Activated CD8-positive, alpha-beta T cell treated with anti-CD3 and anti-CD28 coated beads for 36 hours (primary cell): ENCODE measurements around the gene GET3. TPM values are rescaled to one million over a fixed set of nuclear protein-coding genes. Genes with fewer than 3 reads are reported as not detected.
A peak's percentile ranks its signal among the peaks of the same experiment; 100 is the strongest.

ENCODE experiments used
- ATAC-seq: fragments of 200-7000 bp; cut with Tn5 transposase; one replicate; pipeline ENCODE4 v1.10.0; 2021; ENCODE audit warnings: mild to moderate bottlenecking, moderate library complexity
- CTCF ChIA-PET: fragments of 350-600 bp; sonication (Branson Sonifier 250); formaldehyde crosslinking; loops from one replicate; lab custom pipeline; 2021; ENCODE audit warnings: antibody characterized with exemption; lab: Charles Lee
- POLR2A ChIA-PET: fragments of 350-600 bp; sonication (Branson Sonifier 250); formaldehyde crosslinking; loops from one replicate; lab custom pipeline; 2021; ENCODE audit warnings: antibody characterized with exemption; lab: Charles Lee
- DNase-seq: peaks from one replicate; pipeline ENCODE4 v3.0.0-alpha.2; 2020
- H3K27ac Mint-ChIP-seq: one replicate; pipeline ENCODE4 v1.8.0; 2021; ENCODE audit warnings: mild to moderate bottlenecking, mixed read lengths
- H3K27me3 Mint-ChIP-seq: one replicate; pipeline ENCODE4 v1.8.0; 2021; ENCODE audit warnings: mixed read lengths
- H3K36me3 Mint-ChIP-seq: one replicate; pipeline ENCODE4 v1.8.0; 2021; ENCODE audit warnings: low read depth, mixed read lengths
- H3K4me1 Mint-ChIP-seq: one replicate; pipeline ENCODE4 v1.8.0; 2021; ENCODE audit warnings: low read depth, mixed read lengths
- H3K4me3 Mint-ChIP-seq: one replicate; pipeline ENCODE4 v1.8.0; 2021; ENCODE audit warnings: mild to moderate bottlenecking, moderate library complexity, mixed read lengths
- H3K9me3 Mint-ChIP-seq: one replicate; pipeline ENCODE4 v1.8.0; 2021; ENCODE audit warnings: mixed read lengths
- CTCF ChIP-seq: fragments of 200-600 bp; IDR thresholded peaks from one replicate; pipeline ENCODE4 v1.8.0; 2022; ENCODE audit warnings: antibody characterized with exemption, mild to moderate bottlenecking
- intact Hi-C: fragments of 100-400 bp; cut with micrococcal nuclease; formaldehyde crosslinking; loops from one replicate; pipeline ENCODE4 v1.10.0; 2022
- total RNA-seq, 2 experiments: library from RNA; stranded (reverse); gene quantifications; one replicate each; pipeline ENCODE4 v1.2.3, GENCODE V29; 2021

The GET3 gene
- total RNA-seq, 2 experiments from 2014 or later: 50.7 to 52.2 TPM

GRCh38 chr19:12783291-12783848 is 46.1 kb downstream of the GET3 start:
- ATAC-seq: peak; percentile 36
- Mint-ChIP-seq H3K27ac (no peak overlapping the region), H3K36me3 (no peaks in the 10 kb centered on the region), H3K9me3 (no peaks in the 10 kb centered on the region), H3K27me3 (no peaks in the 10 kb centered on the region), H3K4me3 (peak overlapping the region; percentile 75), H3K4me1 (peaks cover 35% of the 10 kb centered on the region)
- intact Hi-C loops: no loop called here
- CTCF ChIA-PET: interaction anchor here (0.7 to 9.2 kb wide), 4 partner anchors 13 to 63 kb away, joined by 3 to 326 read pairs (median 3); partner anchors contain the start of genes JUNB, PRDX2 and THSD8
- peak; percentile 94 for DNase-seq
- peak; percentile 28 for TF ChIP-seq CTCF
- POLR2A ChIA-PET: interaction anchor here (0.6 to 3.9 kb wide), 10 partner anchors 7 to 1045 kb away, joined by 3 to 97 read pairs (median 6); partner anchors contain the start of genes CALR, GET3, JUNB and PRDX2

GRCh38 chr19:12783849-12784393 is 46.6 kb downstream of the GET3 start:
- POLR2A ChIA-PET: interaction anchor here (1.5 to 3.9 kb wide), 4 partner anchors 9 to 47 kb away, joined by 4 to 97 read pairs (median 14); partner anchors contain the start of genes GET3 and JUNB
- TF ChIP-seq CTCF: no peak

GRCh38 chr19:12784394-12784870 is 47.1 kb downstream of the GET3 start:
- ChIA-PET POLR2A (interaction anchor here (2.4 kb wide), 1 partner anchor 15 kb away, joined by 10 read pairs; no protein-coding TSS in a partner anchor), CTCF (interaction anchor here (9.2 kb wide), 1 partner anchor 12 kb away, joined by 326 read pairs; the partner anchor contains the start of genes JUNB, PRDX2 and THSD8)
- ATAC-seq (peak; percentile 1), DNase-seq (no peak)
- Mint-ChIP-seq H3K4me1 (peaks cover 34% of the 10 kb centered on the region), H3K27me3 (no peaks in the 10 kb centered on the region), H3K4me3 (no peak overlapping the region), H3K27ac (no peak overlapping the region), H3K9me3 (no peaks in the 10 kb centered on the region), H3K36me3 (no peaks in the 10 kb centered on the region)
- intact Hi-C loops: no loop called here
- TF ChIP-seq CTCF: no peak

More at GRCh38 chr19:12783849-12784393, 46.6 kb downstream of the GET3 start:
- ATAC-seq (no peak), DNase-seq (peak; percentile 49)
- no peaks in the 10 kb centered on the region for H3K27me3 Mint-ChIP-seq
- CTCF ChIA-PET: interaction anchor here (9.2 kb wide), 1 partner anchor 12 kb away, joined by 326 read pairs; the partner anchor contains the start of genes JUNB, PRDX2 and THSD8
- H3K27ac Mint-ChIP-seq: no peak overlapping the region
- H3K4me3 Mint-ChIP-seq: peak overlapping the region; percentile 75
- no peaks in the 10 kb centered on the region for H3K9me3 Mint-ChIP-seq
- intact Hi-C loops: no loop called here
- H3K36me3 Mint-ChIP-seq: no peaks in the 10 kb centered on the region
- H3K4me1 Mint-ChIP-seq: peaks cover 34% of the 10 kb centered on the region

- no peak overlapping the region for H3K4me3 Mint-ChIP-seq
- ATAC-seq (no peak), DNase-seq (peak; percentile 63)
- peaks cover 29% of the 10 kb centered on the region for H3K4me1 Mint-ChIP-seq
- no peaks in the 10 kb centered on the region for H3K27me3 Mint-ChIP-seq
- ChIA-PET POLR2A (interaction anchor here (1.4 kb wide), 1 partner anchor 11 kb away, joined by 7 read pairs; no protein-coding TSS in a partner anchor), CTCF (interaction anchor here (1.2 to 3.8 kb wide), 2 partner anchors 11 to 24 kb away, joined by 4 to 20 read pairs; no protein-coding TSS in a partner anchor)
- intact Hi-C loops: no loop called here
- H3K9me3 Mint-ChIP-seq: no peaks in the 10 kb centered on the region
- H3K36me3 Mint-ChIP-seq: no peaks in the 10 kb centered on the region
- no peak for TF ChIP-seq CTCF
- H3K27ac Mint-ChIP-seq: no peak overlapping the region
Observed at GRCh38 chr19:12784871-12785430, 47.7 kb downstream of the GET3 start.
